Thymus (tissue), 11 donors: ENCODE measurements around the gene TBCCD1. TPM values are rescaled to one million over a fixed set of nuclear protein-coding genes. Genes with fewer than 3 reads are reported as not detected.

Source experiments
- DNase-seq, 9 donors: peaks; one replicate each; pipeline ENCODE4 v3.0.0-alpha.2; 2013; ENCODE audit warnings: low spot score in 9 of 9, low read depth in 6 of 9, missing footprints in 1 of 9
- H3K27ac ChIP-seq, 2 donors: one replicate each; pipeline ENCODE4 v1.5.1; 2013; ENCODE audit warnings: control low read depth in 1 of 2, low read depth in 1 of 2, low read length in 1 of 2, mild to moderate bottlenecking in 1 of 2, moderate library complexity in 1 of 2
- H3K27me3 ChIP-seq, 2 donors: one replicate each; pipeline ENCODE4 v1.5.1; 2013; ENCODE audit warnings: low read length in 1 of 2; ENCODE audit not compliant: control insufficient read depth in 2 of 2, insufficient read depth in 1 of 2
- H3K36me3 ChIP-seq, 2 donors: one replicate each; pipeline ENCODE4 v1.5.1; 2013; ENCODE audit warnings: low read length in 1 of 2, mild to moderate bottlenecking in 1 of 2, moderate library complexity in 1 of 2; ENCODE audit not compliant: control insufficient read depth in 2 of 2, insufficient read depth in 2 of 2
- H3K4me1 ChIP-seq, 2 donors: one replicate each; pipeline ENCODE4 v1.5.1; 2013; ENCODE audit warnings: low read length in 2 of 2; ENCODE audit not compliant: control insufficient read depth in 2 of 2, insufficient read depth in 2 of 2
- H3K4me3 ChIP-seq, 2 donors: one replicate each; pipeline ENCODE4 v1.5.1; 2013; ENCODE audit warnings: low read length in 2 of 2, control low read depth in 1 of 2, mild to moderate bottlenecking in 1 of 2
- H3K9me3 ChIP-seq, 2 donors: one replicate each; pipeline ENCODE4 v1.5.1; 2013; ENCODE audit warnings: low read length in 1 of 2, mild to moderate bottlenecking in 1 of 2; ENCODE audit not compliant: control insufficient read depth in 2 of 2, insufficient read depth in 1 of 2
- WGBS: extraction: QIAGEN DNeasy Blood & Tissue Kit; methylation state at CpG from one replicate; pipeline ENCODE4 v1.1.7; 2013; 5-methylcytosine and 5-hydroxymethylcytosine counted together
- polyA plus RNA-seq: library from polyadenylated mRNA; stranded (reverse); fragments of 200-250 nt; gene quantifications from one replicate; pipeline ENCODE4 v1.2.3, GENCODE V29; 2013
- total RNA-seq: library from RNA; stranded (reverse); fragments of 120-200 nt; gene quantifications from one replicate; pipeline ENCODE4 v1.2.4, GENCODE V29; 2013
- donor health status: healthy.

Gene TBCCD1
- total and polyA plus RNA-seq, 2 donors = 7.3 to 14.2 TPM

DNA sequence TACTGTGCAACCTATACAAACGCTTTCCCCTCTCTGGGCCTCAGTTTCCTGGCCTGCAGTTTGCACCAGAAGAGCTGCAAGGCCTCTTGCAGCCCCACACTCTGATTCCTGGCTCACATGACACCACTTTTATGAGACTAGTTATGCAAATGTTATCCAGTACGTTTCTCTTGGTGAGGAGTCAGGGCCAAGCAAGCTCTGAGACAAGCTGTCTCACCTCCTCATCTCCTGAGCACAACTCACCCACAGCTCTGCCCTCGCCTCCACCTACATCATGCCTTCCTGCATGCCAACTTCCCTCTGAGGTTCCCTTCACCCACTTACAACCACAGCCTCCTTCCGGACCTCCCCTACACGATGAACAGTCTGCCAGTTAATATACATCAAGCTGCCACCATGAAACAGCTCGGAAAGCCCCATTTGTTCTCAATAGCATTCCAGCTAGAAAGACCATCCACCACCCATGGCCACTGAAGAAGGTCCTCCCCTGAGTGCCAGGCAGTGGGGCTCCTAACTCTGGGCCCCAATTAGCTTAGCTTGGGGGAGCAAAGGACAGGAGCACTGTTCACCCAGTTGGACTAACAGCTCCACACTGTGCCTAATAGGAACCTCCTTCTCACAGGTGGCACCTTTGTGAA is 48.0 kb downstream of the TBCCD1 start:
- 6% methylated on average over 6 of the region's 6 CpGs for WGBS
- H3K9me3 ChIP-seq = peaks cover 1 to 5% of the 10 kb centered on the region in 2 donors
- peak overlapping the region; percentile 74 to 90 for H3K27ac ChIP-seq
- H3K36me3 ChIP-seq = no peaks in the 10 kb centered on the region
- peak; percentile 46 to 90 (median 68) for DNase-seq
- peaks cover 28 to 75% of the 10 kb centered on the region in 2 donors for H3K4me1 ChIP-seq
- no peak overlapping the region for H3K4me3 ChIP-seq
- H3K27me3 ChIP-seq = no peaks in the 10 kb centered on the region

DNA sequence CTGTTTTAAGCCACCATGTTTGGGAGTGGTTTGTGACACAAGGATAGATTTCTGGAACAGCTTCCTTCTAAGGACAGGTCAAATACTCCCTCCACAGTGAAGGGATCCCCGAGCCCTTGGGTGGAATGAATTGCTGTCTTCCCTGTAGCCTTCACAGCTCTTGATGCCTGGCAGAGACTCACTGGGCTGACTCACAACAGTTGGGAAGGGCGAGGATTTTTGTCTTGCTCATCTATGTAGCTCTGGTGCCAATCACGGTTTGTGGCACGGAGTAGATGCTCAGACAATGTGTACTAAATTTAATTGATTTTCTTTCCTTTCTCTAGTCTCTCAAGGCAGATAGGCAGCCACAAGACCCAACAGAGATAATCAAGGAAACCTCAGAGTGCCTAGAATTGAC is 49.9 kb downstream of the TBCCD1 start:
- Histone ChIP-seq H3K27ac (no peak overlapping the region), H3K27me3 (no peaks in the 10 kb centered on the region), H3K36me3 (no peaks in the 10 kb centered on the region), H3K4me3 (no peak overlapping the region), H3K9me3 (peaks cover 1 to 5% of the 10 kb centered on the region in 2 donors), H3K4me1 (peaks cover 28 to 75% of the 10 kb centered on the region in 2 donors)
- no peak for DNase-seq
- 96% methylated on average over 4 of the region's 4 CpGs for WGBS

DNA sequence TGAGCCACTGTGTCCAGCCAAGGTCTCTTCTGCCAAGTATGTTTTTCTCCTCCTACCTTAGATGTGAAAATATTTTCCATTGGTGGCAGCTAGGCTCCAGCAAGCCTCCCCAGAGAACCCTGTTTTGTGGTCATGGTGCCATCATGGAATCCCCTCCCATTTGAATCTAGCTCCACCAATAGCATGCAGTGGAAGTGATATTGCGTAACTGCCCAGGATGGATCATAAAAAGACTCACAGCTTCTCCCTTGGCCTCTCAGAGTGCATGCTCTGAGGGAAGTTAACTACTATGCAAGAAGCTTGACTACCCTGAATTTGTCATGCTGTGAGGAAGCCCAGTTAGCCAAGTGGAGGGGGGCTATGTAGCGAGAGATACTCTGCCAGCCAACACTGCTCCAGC is 50.5 kb downstream of the TBCCD1 start:
- no peak overlapping the region for H3K27ac ChIP-seq
- peaks cover 1 to 5% of the 10 kb centered on the region in 2 donors for H3K9me3 ChIP-seq
- H3K27me3 ChIP-seq = no peaks in the 10 kb centered on the region
- no peaks in the 10 kb centered on the region for H3K36me3 ChIP-seq
- no peak overlapping the region for H3K4me3 ChIP-seq
- peaks cover 28 to 72% of the 10 kb centered on the region in 2 donors for H3K4me1 ChIP-seq
- 98% methylated on average over 2 of the region's 2 CpGs for WGBS
- DNase-seq = no peak

DNA sequence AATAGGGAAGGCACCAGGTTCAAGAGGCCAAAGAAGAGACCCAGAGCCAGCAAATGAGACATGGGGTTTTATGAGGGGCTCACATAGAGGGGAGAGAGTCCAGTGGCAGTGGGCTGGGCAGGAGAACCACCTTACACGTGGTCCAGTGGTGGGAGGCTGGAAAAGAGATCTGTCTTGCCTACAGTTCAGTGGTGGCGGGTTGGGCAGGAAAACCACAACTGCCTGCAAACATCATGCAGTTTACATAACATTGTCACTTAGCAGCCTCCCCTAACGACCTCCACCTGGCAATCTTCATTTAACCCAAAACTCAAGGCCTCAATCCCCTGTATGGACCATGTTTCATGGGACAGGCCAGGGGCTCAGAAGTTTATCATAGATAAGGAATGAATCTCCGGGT is 52.0 kb downstream of the TBCCD1 start:
- DNase-seq = peak in 3 of 9 donors; percentile 21 to 73 (median 59)
- Histone ChIP-seq H3K27me3 (no peaks in the 10 kb centered on the region), H3K36me3 (no peaks in the 10 kb centered on the region), H3K27ac (peak overlapping the region; percentile 36 to 59), H3K4me3 (no peak overlapping the region), H3K9me3 (peaks cover 1 to 5% of the 10 kb centered on the region in 2 donors), H3K4me1 (peaks cover 25 to 62% of the 10 kb centered on the region in 2 donors)
- 8% methylated on average over 4 of the region's 4 CpGs for WGBS

DNA sequence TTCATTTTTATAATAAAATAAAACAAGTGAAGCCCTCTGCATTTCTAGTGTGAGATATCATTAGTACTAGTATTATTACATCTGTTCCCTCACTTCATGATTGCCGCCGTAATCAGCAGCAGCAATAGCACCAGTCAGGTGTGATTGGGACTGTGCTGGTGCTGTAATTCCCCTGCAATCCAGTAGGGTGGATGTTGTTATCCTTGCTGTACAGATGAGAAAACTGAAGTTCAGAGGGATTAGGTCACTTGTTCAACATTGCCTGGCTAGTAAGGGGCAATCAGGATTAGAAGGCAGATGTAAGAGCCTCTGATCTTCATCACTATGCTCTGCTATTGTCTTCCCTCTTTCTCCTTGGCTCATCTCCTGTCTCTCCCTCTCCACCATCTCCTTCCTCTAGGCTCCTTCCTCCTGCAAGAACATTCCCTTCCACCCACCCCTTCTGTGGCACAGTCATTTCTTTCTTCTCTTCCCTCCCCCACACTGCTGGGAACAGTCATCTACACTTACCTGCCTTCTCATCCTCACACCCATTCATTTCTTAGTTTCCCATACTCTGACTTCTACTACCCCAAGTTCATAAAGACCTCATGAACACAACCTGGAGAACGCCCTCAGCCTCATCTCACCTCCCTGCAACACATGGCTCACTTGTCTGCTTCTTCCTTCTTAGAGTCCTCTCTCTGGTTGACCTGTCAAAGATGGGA is 52.7 kb downstream of the TBCCD1 start:
- H3K27ac ChIP-seq = peak overlapping the region in 1 of 2 donors; percentile 59
- peaks cover 22 to 58% of the 10 kb centered on the region in 2 donors for H3K4me1 ChIP-seq
- H3K36me3 ChIP-seq = no peaks in the 10 kb centered on the region
- H3K9me3 ChIP-seq = peaks cover 1 to 5% of the 10 kb centered on the region in 2 donors
- 98% methylated on average over 3 of the region's 3 CpGs for WGBS
- H3K4me3 ChIP-seq = no peak overlapping the region
- no peak for DNase-seq
- H3K27me3 ChIP-seq = no peaks in the 10 kb centered on the region

DNA sequence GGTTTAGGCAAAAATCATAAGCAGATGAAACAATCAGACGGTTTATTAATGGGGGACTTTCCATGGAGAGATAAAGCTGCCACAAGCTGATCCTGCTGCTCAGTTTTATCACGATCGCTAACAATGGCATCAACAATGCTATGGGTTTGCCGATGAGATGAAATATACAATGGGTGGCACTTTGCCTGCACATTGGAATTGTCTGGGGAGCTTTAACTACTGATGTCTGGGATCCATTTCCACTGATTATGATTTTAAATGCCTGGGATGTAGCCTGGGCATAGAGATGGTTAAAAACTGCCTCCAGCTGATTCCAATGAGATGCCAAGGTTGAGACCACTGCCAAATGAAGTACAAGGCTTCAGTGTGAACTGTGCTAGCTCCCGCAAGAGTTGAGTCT is 53.8 kb downstream of the TBCCD1 start:
- DNase-seq = no peak
- Histone ChIP-seq H3K27me3 (no peaks in the 10 kb centered on the region), H3K9me3 (peaks cover 1 to 5% of the 10 kb centered on the region in 2 donors), H3K36me3 (no peaks in the 10 kb centered on the region), H3K27ac (no peak overlapping the region), H3K4me1 (peaks cover 20 to 53% of the 10 kb centered on the region in 2 donors), H3K4me3 (no peak overlapping the region)
- WGBS = 96% methylated on average over 5 of the region's 5 CpGs

DNA sequence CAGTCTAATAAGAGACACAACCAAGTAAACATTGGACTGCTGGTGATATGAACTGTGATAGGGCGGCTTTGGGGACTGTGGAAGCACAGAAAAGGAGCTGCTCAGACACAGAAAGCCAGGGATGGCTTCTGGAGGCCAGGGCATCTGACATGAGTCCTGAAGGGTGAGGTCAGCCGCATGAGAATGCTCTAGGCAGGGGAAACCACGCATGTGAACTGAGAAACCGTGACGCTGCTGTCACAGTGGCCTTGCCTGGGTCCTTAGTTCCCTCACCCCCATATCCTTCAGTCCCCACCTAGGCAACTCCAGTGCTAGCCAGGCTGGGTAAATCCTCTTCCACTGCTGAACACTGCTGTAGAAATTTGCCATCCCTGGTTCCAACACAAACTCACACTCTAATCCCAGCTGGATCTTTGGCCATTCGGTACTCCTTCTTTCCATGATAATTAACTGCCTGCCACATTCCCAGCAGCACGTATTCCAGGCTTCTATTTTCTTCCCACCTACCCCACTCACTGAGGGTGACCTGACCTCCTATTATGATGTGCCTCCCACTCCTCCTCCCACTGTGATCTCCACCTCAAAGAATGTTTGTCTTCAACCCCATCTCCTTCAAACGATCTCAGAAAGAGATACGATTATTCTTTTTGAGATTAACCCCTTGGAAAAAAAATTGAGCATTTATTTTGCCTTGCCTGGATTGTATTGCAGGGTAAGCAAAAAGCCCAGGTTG is 54.4 kb downstream of the TBCCD1 start:
- H3K4me1 ChIP-seq = peaks cover 17 to 46% of the 10 kb centered on the region in 2 donors
- no peak overlapping the region for H3K27ac ChIP-seq
- no peak for DNase-seq
- WGBS = 87% methylated on average over 9 of the region's 9 CpGs
- no peaks in the 10 kb centered on the region for H3K27me3 ChIP-seq
- peaks cover 1 to 5% of the 10 kb centered on the region in 2 donors for H3K9me3 ChIP-seq
- H3K36me3 ChIP-seq = no peaks in the 10 kb centered on the region
- H3K4me3 ChIP-seq = no peak overlapping the region

DNA sequence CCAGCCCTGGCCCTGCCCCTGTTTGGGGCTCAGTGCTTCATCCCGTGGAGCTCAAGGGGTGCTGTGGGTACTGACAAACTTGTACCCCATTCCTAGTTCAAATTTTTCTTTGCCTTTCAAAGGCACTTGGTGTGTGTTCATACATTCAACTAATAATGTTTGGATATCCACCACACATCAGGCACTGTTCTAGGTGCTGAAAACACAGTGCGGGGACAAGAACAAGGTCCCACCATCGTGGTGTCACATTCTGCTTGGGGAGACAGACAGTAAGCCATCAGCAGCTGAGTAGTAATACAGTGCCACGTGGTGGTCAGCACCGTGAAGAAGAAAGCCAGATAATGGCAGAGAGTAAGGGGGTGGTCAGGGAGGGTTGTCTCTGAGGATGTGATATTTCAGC is 55.4 kb downstream of the TBCCD1 start:
- WGBS = 94% methylated on average over 5 of the region's 5 CpGs
- Histone ChIP-seq H3K4me3 (no peak overlapping the region), H3K9me3 (peaks cover 0 to 2% of the 10 kb centered on the region in 2 donors), H3K27ac (no peak overlapping the region), H3K36me3 (no peaks in the 10 kb centered on the region), H3K4me1 (peaks cover 17 to 36% of the 10 kb centered on the region in 2 donors), H3K27me3 (no peaks in the 10 kb centered on the region)
- no peak for DNase-seq

DNA sequence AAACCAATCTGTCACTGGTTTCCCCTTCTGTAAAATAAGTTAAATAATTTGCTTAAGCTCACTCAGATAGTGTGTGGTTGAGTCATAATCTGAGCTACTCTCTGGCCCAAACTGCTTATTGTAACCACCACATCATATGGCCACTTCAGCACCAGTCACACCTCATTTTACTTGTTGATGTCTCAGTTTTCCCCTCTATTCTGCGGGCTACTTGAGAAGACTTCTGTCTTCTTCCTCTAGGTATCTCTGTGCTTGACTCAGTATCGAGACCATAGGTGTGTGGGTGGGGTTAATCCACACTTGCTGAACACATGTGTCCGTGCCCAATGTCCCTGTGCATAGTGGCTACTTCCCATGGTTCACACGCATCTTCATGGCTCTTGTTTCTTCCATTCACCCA is 55.9 kb downstream of the TBCCD1 start:
- H3K4me1 ChIP-seq = peaks cover 17 to 32% of the 10 kb centered on the region in 2 donors
- no peak overlapping the region for H3K27ac ChIP-seq
- no peaks in the 10 kb centered on the region for H3K36me3 ChIP-seq
- WGBS = 97% methylated on average over 4 of the region's 4 CpGs
- H3K4me3 ChIP-seq = no peak overlapping the region
- H3K27me3 ChIP-seq = no peaks in the 10 kb centered on the region
- no peak for DNase-seq
- H3K9me3 ChIP-seq = no peaks in the 10 kb centered on the region
